GM19467 (cell line): ENCODE data around the gene CACHD1.
A peak's percentile ranks its signal among the peaks of the same experiment; 100 is the strongest.

Experiments
- ATAC-seq: cut with Tn5 transposase; IDR thresholded peaks from one replicate; pipeline ENCODE4 v1.9.1; 2021; ENCODE audit warnings: mild to moderate bottlenecking, moderate library complexity; ENCODE audit not compliant: unreplicated experiment

CACHD1 gene

GRCh38 chr1:64469977-64470664 is at the start of gene CACHD1:
CACHD1 (plus strand) TSS chr1:64470129; CDS start chr1:64470745, 616 bp downstream.
- ATAC-seq: peak; percentile 79

- ATAC-seq: no peak
Measured at GRCh38 chr1:64421377-64421776, 48.6 kb upstream of the CACHD1 start.

- no peak for ATAC-seq
Measured at GRCh38 chr1:64423526-64423925, 46.4 kb upstream of the CACHD1 start.

GRCh38 chr1:64424412-64424811 is 45.5 kb upstream of the CACHD1 start:
- ATAC-seq: no peak

GRCh38 chr1:64425521-64425920 is 44.4 kb upstream of the CACHD1 start:
- ATAC-seq: no peak

- no peak for ATAC-seq
Measured at GRCh38 chr1:64426681-64427080, 43.2 kb upstream of the CACHD1 start.

- ATAC-seq: no peak
Measured at GRCh38 chr1:64427879-64428278, 42.0 kb upstream of the CACHD1 start.

GRCh38 chr1:64433308-64433707 is 36.6 kb upstream of the CACHD1 start:
- ATAC-seq: no peak

GRCh38 chr1:64433747-64434146 is 36.2 kb upstream of the CACHD1 start:
- no peak for ATAC-seq

GRCh38 chr1:64435000-64435399 is 34.9 kb upstream of the CACHD1 start:
- no peak for ATAC-seq

GRCh38 chr1:64437453-64437852 is 32.5 kb upstream of the CACHD1 start:
- no peak for ATAC-seq

- no peak for ATAC-seq
Measured at GRCh38 chr1:64440183-64440826, 29.6 kb upstream of the CACHD1 start.

GRCh38 chr1:64451440-64451839 is 18.5 kb upstream of the CACHD1 start:
- ATAC-seq: no peak

GRCh38 chr1:64453688-64454087 is 16.2 kb upstream of the CACHD1 start:
- ATAC-seq: no peak

GRCh38 chr1:64458915-64459314 is 11.0 kb upstream of the CACHD1 start:
- ATAC-seq: no peak

GRCh38 chr1:64459743-64460142 is 10.2 kb upstream of the CACHD1 start:
- ATAC-seq: no peak

- ATAC-seq: no peak
Measured at GRCh38 chr1:64466033-64466432, 3.9 kb upstream of the CACHD1 start.

- ATAC-seq: no peak
Measured at GRCh38 chr1:64469116-64469976, 583 bp upstream of the CACHD1 start.

- no peak for ATAC-seq
Measured at GRCh38 chr1:64470665-64471217, 812 bp downstream of the CACHD1 start.

- ATAC-seq: no peak
Measured at GRCh38 chr1:64471218-64472039, 1.5 kb downstream of the CACHD1 start.

GRCh38 chr1:64472040-64472376 is 2.1 kb downstream of the CACHD1 start:
- no peak for ATAC-seq
